B cell (primary cell): ENCODE measurements around the gene TIFAB. TPM values are rescaled to one million over a fixed set of nuclear protein-coding genes. Genes with fewer than 3 reads are reported as not detected.

Experiments used
- ATAC-seq: fragments of 200-7000 bp; cut with Tn5 transposase; one replicate; pipeline ENCODE4 v1.10.0; 2021; ENCODE audit warnings: low read depth, mild to moderate bottlenecking, moderate number of reproducible peaks, moderate library complexity
- CTCF ChIA-PET: fragments of 350-600 bp; sonication (Branson Sonifier 250); formaldehyde crosslinking; loops from one replicate; lab custom pipeline; 2021; ENCODE audit warnings: antibody characterized with exemption, inconsistent platforms; lab: Charles Lee
- POLR2A ChIA-PET: fragments of 350-600 bp; sonication (Branson Sonifier 250); formaldehyde crosslinking; loops from one replicate; lab custom pipeline; 2021; ENCODE audit warnings: antibody characterized with exemption; lab: Charles Lee
- DNase-seq: peaks from one replicate; pipeline ENCODE4 v3.0.0; 2013
- H2AFZ ChIP-seq: 2 replicates; pipeline ENCODE4 v1.6.1; 2012; ENCODE audit warnings: mild to moderate bottlenecking, low read depth, low read length; ENCODE audit not compliant: insufficient read depth, poor library complexity, severe bottlenecking
- H3K27ac ChIP-seq, 2 donors: 1 replicate in 1 of 2; 2 replicates in 1 of 2; pipeline ENCODE4 v1.5.1; 2012 to 2013; ENCODE audit warnings: low read length in 2 of 2, mild to moderate bottlenecking in 2 of 2, moderate library complexity in 1 of 2
- H3K27me3 ChIP-seq, 4 experiments: fragments of 200-600 bp in 1 of 4; sonication (generic) in 1 of 4; replicated peaks in 1 of 4; 1 replicate in 2 of 4; 2 replicates in 2 of 4; pipeline versions ENCODE4 v1.6.1 to v1.7.0; 2013 to 2016; ENCODE audit warnings: low read length in 3 of 4, mild to moderate bottlenecking in 2 of 4, mixed read lengths in 1 of 4, moderate library complexity in 1 of 4; ENCODE audit not compliant: insufficient read depth in 4 of 4, control insufficient read depth in 3 of 4; ENCODE audit errors: control extremely low read depth in 1 of 4
- H3K36me3 ChIP-seq, 2 experiments: replicated peaks in 1 of 2; 1 replicate in 1 of 2; 2 replicates in 1 of 2; pipeline versions ENCODE4 v1.6.1 to v1.7.1; 2013; ENCODE audit warnings: low read length in 1 of 2; ENCODE audit not compliant: insufficient read depth in 2 of 2, control insufficient read depth in 1 of 2; ENCODE audit errors: control extremely low read depth in 1 of 2, extremely low read depth in 1 of 2
- H3K4me1 ChIP-seq, 2 donors: fragments of 200-600 bp in 1 of 2; sonication (generic) in 1 of 2; 1 replicate in 1 of 2; 2 replicates in 1 of 2; pipeline versions ENCODE4 v1.5.1 to v1.6.1; 2013 to 2017; ENCODE audit warnings: low read length in 2 of 2; ENCODE audit not compliant: control insufficient read depth in 2 of 2, insufficient read depth in 2 of 2
- H3K4me2 ChIP-seq: replicated peaks from 2 replicates; pipeline ENCODE3; 2012; ENCODE audit warnings: mild to moderate bottlenecking, low read depth, low read length; ENCODE audit not compliant: poor library complexity, severe bottlenecking
- H3K4me3 ChIP-seq, 5 experiments: fragments of 200-600 bp in 1 of 5; sonication (generic) in 1 of 5; 1 replicate in 3 of 5; 2 replicates in 2 of 5; pipeline versions ENCODE4 v1.5.1 to v1.7.0; 2011 to 2016; ENCODE audit warnings: low read length in 4 of 5, mild to moderate bottlenecking in 4 of 5, low read depth in 2 of 5, control low read depth in 1 of 5, moderate library complexity in 1 of 5; ENCODE audit not compliant: insufficient read depth in 1 of 5; ENCODE audit errors: control extremely low read depth in 1 of 5, extremely low read depth in 1 of 5
- H3K79me2 ChIP-seq: fragments of 200-600 bp; sonication (generic); one replicate; pipeline ENCODE4 v1.6.0; 2016; ENCODE audit warnings: low read length; ENCODE audit not compliant: control insufficient read depth, insufficient read depth
- H3K9ac ChIP-seq: fragments of 200-600 bp; sonication (generic); 2 replicates; pipeline ENCODE4 v1.6.1; 2017; ENCODE audit warnings: mild to moderate bottlenecking, low read length, moderate library complexity
- H3K9me3 ChIP-seq, 3 donors: one replicate each; pipeline versions ENCODE4 v1.6.1 to v1.7.1; 2013; ENCODE audit warnings: low read length in 2 of 3; ENCODE audit not compliant: control insufficient read depth in 2 of 3, insufficient read depth in 1 of 3; ENCODE audit errors: control extremely low read depth in 1 of 3
- H4K20me1 ChIP-seq: 2 replicates; pipeline ENCODE4 v1.6.0; 2012; ENCODE audit warnings: mild to moderate bottlenecking, low read length; ENCODE audit not compliant: insufficient read depth, control insufficient read depth, poor library complexity, severe bottlenecking
- H3K27ac Mint-ChIP-seq: one replicate; pipeline ENCODE4 v1.8.0; 2021; ENCODE audit warnings: mixed read lengths
- H3K27me3 Mint-ChIP-seq: one replicate; pipeline ENCODE4 v1.8.0; 2021; ENCODE audit warnings: mixed read lengths
- H3K4me1 Mint-ChIP-seq: one replicate; pipeline ENCODE4 v1.8.0; 2021; ENCODE audit warnings: mixed read lengths
- H3K4me3 Mint-ChIP-seq: one replicate; pipeline ENCODE4 v1.8.0; 2021; ENCODE audit warnings: mixed read lengths
- H3K9me3 Mint-ChIP-seq: one replicate; pipeline ENCODE4 v1.8.0; 2022; ENCODE audit warnings: mixed read lengths; ENCODE audit not compliant: insufficient read depth
- EZH2 ChIP-seq: IDR thresholded peaks from 2 replicates; pipeline ENCODE4 v1.6.1; 2012; ENCODE audit warnings: borderline replicate concordance, low read depth, mild to moderate bottlenecking, moderate library complexity, low read length; ENCODE audit not compliant: insufficient read depth, poor library complexity, severe bottlenecking
- WGBS: methylation state at CpG from one replicate; pipeline ENCODE4 v1.1.5; 2013; ENCODE audit warnings: missing lambda C conversion rate; ENCODE audit not compliant: insufficient coverage; 5-methylcytosine and 5-hydroxymethylcytosine counted together
- intact Hi-C: fragments of 100-400 bp; cut with micrococcal nuclease; formaldehyde crosslinking; loops from one replicate; pipeline ENCODE4 v1.10.0; 2022
- polyA plus RNA-seq: library from polyadenylated mRNA; depleted of rRNA; stranded (reverse); fragments of >200 nt; gene quantifications from 2 replicates; pipeline ENCODE4 v1.2.3, GENCODE V29; 2012
- total RNA-seq, 2 donors: library from RNA; stranded (reverse); fragments of 120-200 nt in 1 of 2; gene quantifications; 1 replicate in 1 of 2; 2 replicates in 1 of 2; pipeline versions ENCODE4 v1.2.3 to v1.2.4, GENCODE V29; 2013 to 2022
- TF ChIP-seq, protein P1 (sequence below): fragments of 200-600 bp; IDR thresholded peaks from one replicate; pipeline ENCODE4 v1.8.0; 2022; ENCODE audit warnings: antibody characterized with exemption, mild to moderate bottlenecking

The TIFAB gene
- total and polyA plus RNA-seq, 2 donors (not counting 1 experiment from before 2014, with no cell fraction given) = not detected

DNA sequence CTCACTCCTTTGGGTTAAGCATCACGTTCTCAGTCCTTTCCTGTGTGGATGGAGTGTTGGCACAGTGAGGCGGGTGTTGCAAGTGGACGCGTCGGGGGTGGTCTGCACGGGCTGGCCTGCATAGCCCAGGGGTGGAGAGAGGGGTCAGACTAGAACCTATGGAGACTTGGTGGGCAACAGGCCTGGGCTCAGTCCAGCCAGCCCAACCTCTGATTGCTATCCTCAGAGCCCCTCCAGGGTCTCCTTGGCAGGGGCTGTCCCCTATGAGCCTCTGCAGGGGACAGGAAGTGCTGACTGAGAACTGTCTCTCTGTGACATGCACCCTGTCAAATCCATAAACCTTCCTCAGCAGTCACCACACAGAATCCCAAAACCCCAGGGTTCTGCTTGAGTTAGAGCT lies 7.3 kb downstream of the TIFAB start:
- no peak overlapping the region for H3K4me3 Mint-ChIP-seq
- Histone ChIP-seq H3K9ac (no peak overlapping the region), H3K27ac (no peak overlapping the region), H2AFZ (no peak overlapping the region), H3K36me3 (no peaks in the 10 kb centered on the region), H3K4me2 (no peak overlapping the region), H3K9me3 (no peaks in the 10 kb centered on the region), H3K4me1 (peaks cover 0 to 10% of the 10 kb centered on the region in 2 donors), H4K20me1 (no peaks in the 10 kb centered on the region), H3K27me3 (peaks cover 0 to 20% (median 0%) of the 10 kb centered on the region in 4 experiments), H3K79me2 (no peaks in the 10 kb centered on the region), H3K4me3 (no peak overlapping the region)
- POLR2A ChIA-PET = no interaction called here
- peaks cover 5% of the 10 kb centered on the region for H3K4me1 Mint-ChIP-seq
- DNase-seq = no peak
- no peak for ATAC-seq
- H3K9me3 Mint-ChIP-seq = no peaks in the 10 kb centered on the region
- H3K27me3 Mint-ChIP-seq = peaks cover 31% of the 10 kb centered on the region
- CTCF ChIA-PET = interaction anchor here (3.0 kb wide), 1 partner anchor 13 kb away, joined by 11 read pairs; no protein-coding TSS in a partner anchor
- TF ChIP-seq, protein P1, sequence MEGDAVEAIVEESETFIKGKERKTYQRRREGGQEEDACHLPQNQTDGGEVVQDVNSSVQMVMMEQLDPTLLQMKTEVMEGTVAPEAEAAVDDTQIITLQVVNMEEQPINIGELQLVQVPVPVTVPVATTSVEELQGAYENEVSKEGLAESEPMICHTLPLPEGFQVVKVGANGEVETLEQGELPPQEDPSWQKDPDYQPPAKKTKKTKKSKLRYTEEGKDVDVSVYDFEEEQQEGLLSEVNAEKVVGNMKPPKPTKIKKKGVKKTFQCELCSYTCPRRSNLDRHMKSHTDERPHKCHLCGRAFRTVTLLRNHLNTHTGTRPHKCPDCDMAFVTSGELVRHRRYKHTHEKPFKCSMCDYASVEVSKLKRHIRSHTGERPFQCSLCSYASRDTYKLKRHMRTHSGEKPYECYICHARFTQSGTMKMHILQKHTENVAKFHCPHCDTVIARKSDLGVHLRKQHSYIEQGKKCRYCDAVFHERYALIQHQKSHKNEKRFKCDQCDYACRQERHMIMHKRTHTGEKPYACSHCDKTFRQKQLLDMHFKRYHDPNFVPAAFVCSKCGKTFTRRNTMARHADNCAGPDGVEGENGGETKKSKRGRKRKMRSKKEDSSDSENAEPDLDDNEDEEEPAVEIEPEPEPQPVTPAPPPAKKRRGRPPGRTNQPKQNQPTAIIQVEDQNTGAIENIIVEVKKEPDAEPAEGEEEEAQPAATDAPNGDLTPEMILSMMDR = no peak
- TF ChIP-seq EZH2 = no peak
- intact Hi-C loops = no loop called here
- WGBS = 100% methylated on average over 6 of the region's 6 CpGs
- H3K27ac Mint-ChIP-seq = no peak overlapping the region

DNA sequence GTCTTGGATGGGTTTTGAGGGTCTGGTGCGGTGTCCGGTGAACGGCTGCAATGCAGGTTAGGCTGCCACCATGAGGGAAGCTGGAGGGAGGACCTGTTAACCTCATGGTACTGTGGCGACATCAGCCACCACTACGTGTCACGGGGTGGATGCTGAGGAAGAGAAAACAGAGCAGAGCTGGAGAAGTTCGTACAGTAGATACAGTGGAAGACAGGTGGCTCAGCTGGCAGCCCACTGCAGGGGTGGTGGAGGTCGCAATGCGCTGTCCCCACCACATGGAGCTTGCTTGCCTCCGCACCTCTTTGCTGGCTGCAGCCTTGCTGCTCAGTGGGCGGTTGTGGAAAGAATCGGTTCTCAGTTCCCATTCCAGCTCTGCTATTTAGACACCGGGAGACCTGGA lies 7.8 kb downstream of the TIFAB start:
- POLR2A ChIA-PET = no interaction called here
- H3K4me1 ChIP-seq = peaks cover 0 to 10% of the 10 kb centered on the region in 2 donors
- Mint-ChIP-seq H3K27me3 (peaks cover 31% of the 10 kb centered on the region), H3K9me3 (no peaks in the 10 kb centered on the region), H3K4me1 (peaks cover 5% of the 10 kb centered on the region), H3K27ac (no peak overlapping the region), H3K4me3 (no peak overlapping the region)
- intact Hi-C loops = no loop called here
- CTCF ChIA-PET = interaction anchor here (3.0 kb wide), 1 partner anchor 13 kb away, joined by 11 read pairs; no protein-coding TSS in a partner anchor
- TF ChIP-seq, protein P1 = no peak
- TF ChIP-seq EZH2 = no peak
- ATAC-seq (no peak), DNase-seq (no peak)
- no peaks in the 10 kb centered on the region for H3K79me2 ChIP-seq
- no peak overlapping the region for H3K27ac ChIP-seq
- H4K20me1 ChIP-seq = no peaks in the 10 kb centered on the region
- H3K27me3 ChIP-seq = peaks cover 0 to 20% (median 0%) of the 10 kb centered on the region in 4 experiments
- H3K36me3 ChIP-seq = no peaks in the 10 kb centered on the region
- no peak overlapping the region for H2AFZ ChIP-seq
- WGBS = 65% methylated on average over 13 of the region's 13 CpGs
- H3K4me2 ChIP-seq = no peak overlapping the region
- no peaks in the 10 kb centered on the region for H3K9me3 ChIP-seq
- H3K9ac ChIP-seq = no peak overlapping the region
- H3K4me3 ChIP-seq = no peak overlapping the region
